ENCODE measurements around the gene ATP5F1A.
"Not testable (repeated sequence)": the region's sequence is repeated elsewhere in the genome, so short reads cannot be mapped to it uniquely, and the experiment has no call there.

Gene ATP5F1A

GRCh38 chr18:46047369-46047768 is 50.7 kb downstream of the ATP5F1A start:
- not testable (repeated sequence) for DNase-seq (ENCODE audit: low read depth, low spot score)

- DNase-seq (ENCODE audit: low read depth, low spot score), result no peak
These were observed 51.4 kb downstream of the ATP5F1A start for GRCh38 chr18:46046688-46047087.

GRCh38 chr18:46046126-46046525 is 52.0 kb downstream of the ATP5F1A start:
- DNase-seq (ENCODE audit: low read depth, low spot score), result no peak

GRCh38 chr18:46042571-46043123 is 55.4 kb downstream of the ATP5F1A start:
- no peak for DNase-seq (ENCODE audit: low read depth, low spot score)

- no peak for DNase-seq (ENCODE audit: low read depth, low spot score)
These were observed 57.4 kb downstream of the ATP5F1A start for GRCh38 chr18:46040747-46041104.

- no peak for DNase-seq (ENCODE audit: low read depth, low spot score)
These were observed 57.9 kb downstream of the ATP5F1A start for GRCh38 chr18:46040033-46040746.

GRCh38 chr18:46037512-46038305 is 60.4 kb downstream of the ATP5F1A start:
- DNase-seq (ENCODE audit: low read depth, low spot score), result no peak

- DNase-seq (ENCODE audit: low read depth, low spot score), result no peak
These were observed 62.1 kb downstream of the ATP5F1A start for GRCh38 chr18:46035696-46036680.

- no peak for DNase-seq (ENCODE audit: low read depth, low spot score)
These were observed 63.9 kb downstream of the ATP5F1A start for GRCh38 chr18:46034230-46034629.

- DNase-seq (ENCODE audit: low read depth, low spot score), result no peak
These were observed 66.4 kb downstream of the ATP5F1A start for GRCh38 chr18:46031741-46032140.
